NCI-H446 treated with DMSO at 0.1 percent for 48 hours (cell line): ENCODE data around the gene ZNF506.
"Not testable (repeated sequence)": the region's sequence is repeated elsewhere in the genome, so short reads cannot be mapped to it uniquely, and the experiment has no call there.

Experiments used
- DNase-seq: peaks from one replicate; lab custom pipeline; 2025; lab: John Stamatoyannopoulos, UW

The ZNF506 gene

DNA sequence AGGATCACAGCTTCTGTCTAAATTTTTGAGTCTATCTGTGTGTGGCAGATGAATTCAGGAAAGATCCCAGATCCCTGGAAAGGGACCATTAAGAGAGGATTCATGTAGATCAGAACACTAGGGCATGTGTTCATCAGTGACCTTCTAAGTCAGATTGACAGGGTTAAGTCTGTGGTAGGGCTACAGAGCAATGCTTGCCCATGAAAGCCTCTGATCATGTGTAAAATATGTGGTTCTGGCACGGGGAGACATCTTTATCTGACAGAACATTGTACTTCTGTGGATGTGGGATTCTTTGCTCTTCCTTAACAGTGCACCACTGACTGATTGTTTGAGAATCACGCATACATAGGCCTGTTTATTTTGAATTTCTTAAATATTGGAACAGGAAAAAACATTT lies 42.9 kb downstream of the ZNF506 start:
- DNase-seq = no peak

- DNase-seq = no peak
Observed at GRCh38 chr19:19777692-19778091, 43.9 kb downstream of the ZNF506 start.

DNA sequence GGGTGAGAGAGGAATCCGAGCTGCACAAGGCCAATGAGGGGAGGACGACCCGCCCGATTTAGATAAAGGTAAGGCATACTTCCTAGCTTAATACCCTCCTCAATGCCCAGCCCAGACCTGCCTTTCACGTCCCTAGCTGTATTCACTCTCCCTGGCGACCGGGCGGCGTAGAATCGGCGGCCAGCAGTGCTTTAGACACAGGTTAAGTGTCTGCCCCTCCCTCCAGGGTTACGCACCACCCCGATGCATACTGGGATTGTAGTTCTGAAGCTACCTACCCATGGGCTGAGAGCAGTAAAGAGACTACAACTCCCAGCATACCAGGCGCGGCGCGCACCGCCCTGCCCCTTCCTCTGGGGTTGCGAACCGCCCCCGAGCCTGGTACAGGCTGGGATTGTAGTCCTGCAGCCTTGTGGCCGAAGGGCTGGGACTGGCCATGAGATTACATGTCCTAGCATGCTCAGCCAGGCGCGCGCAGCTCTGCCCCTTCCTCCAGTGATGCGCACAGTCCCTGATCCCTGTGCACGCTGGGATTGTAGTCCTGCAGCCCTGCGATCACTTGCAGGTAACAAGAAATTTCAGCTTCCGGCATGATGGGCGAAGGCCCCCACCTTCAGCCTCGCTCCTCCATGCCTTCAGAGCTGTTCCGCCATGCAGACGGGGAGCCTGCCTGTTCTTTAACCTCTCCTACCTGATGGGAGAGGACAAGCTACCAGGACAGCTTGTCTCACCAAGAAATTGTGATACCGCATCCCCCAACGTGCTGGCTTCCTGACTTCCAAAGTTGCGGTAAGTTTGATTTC lies 45.1 kb downstream of the ZNF506 start:
- DNase-seq = peak; percentile 94

DNA sequence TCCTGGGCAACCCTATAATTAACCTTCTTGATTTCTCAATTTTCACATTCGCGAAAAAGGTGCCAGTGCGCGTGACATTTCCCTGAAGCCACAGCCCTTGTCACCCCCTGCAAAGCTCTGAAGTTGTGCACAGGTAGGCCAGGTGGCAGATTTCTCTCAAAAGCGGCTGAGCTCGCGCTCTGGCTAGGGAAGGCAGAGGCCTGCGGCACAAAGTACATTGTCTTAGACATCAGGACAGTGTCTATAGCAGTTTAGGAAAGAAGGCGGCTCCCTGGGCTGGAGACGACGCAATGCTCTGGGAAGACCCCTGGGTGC lies 45.7 kb downstream of the ZNF506 start:
- no peak for DNase-seq

- DNase-seq = no peak
Observed at GRCh38 chr19:19774354-19775033, 47.1 kb downstream of the ZNF506 start.

DNA sequence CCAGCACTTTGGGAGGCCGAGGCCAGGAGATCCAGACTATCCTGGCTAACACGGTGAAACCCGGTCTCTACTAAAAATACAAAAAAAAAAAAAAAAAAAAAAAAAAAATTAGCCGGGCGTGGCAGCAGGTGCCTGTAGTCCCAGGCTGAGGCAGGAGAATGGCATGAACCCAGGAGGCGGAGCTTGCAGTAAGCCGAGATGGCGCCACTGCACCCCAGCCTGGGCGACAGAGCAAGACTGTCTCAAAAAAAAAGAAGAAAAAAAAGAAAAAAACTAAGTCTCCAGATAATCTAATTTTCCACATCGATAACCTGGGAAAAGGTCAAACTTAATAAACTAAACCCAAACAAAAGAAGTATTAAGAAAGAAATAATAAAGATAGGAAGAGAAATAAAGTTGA lies 49.6 kb downstream of the ZNF506 start:
- not testable (repeated sequence) for DNase-seq

- DNase-seq = not testable (repeated sequence)
Observed at GRCh38 chr19:19769971-19770370, 51.6 kb downstream of the ZNF506 start.

GRCh38 chr19:19758164-19758563 lies 63.4 kb downstream of the ZNF506 start:
- no peak for DNase-seq

DNA sequence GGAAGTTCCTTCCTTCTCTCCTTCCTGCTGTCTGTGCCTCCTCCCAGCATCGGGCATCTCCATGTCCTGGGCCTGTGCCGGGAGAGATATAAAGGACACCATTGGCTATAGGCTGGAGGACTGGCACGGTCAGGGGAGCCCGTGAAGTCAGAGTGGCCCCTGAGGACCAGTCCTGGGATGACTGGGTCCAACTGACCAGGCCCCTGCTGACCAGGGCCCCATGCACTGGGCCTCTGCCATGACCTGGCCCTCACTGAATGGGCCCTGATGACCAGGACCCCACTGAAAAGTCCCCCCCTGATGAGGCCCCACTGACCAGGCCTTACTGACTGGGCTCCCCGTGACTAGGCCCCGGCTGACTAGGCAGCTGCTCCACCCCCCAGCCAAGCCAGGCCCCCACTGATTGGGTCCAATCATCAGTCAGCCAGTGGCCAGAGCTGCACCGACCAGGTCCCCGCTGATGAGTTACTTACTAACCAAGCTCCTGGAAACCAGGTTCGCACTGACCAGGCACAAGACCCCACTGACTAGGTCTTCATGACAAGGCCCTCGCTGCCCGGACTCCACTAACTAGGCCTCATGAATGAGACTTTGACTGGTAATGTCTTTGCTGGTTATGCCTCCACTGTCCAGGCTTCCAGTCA lies 68.7 kb downstream of the ZNF506 start:
- DNase-seq = no peak

DNA sequence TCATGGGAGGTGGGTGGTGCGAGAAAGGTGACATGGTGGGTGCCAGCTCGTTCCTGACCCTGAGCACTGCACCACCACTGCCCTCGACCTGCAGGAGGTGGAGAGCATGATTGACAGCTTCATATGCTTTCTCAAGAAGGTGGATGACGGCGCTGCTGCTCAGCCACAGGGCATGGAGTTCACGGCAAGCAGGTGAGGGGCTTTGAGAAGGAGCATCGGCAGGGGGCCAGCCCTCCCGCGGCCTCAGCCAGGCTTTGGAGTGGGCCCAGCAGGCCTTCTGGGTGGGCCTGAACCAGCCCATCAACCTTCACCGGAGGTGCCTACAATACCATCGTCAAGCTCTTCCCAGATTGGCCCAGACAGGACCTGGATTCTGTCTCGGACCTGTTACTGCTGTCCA lies 69.7 kb downstream of the ZNF506 start:
- DNase-seq = no peak

- DNase-seq = no peak
Observed at GRCh38 chr19:19750842-19751790, 70.4 kb downstream of the ZNF506 start.

GRCh38 chr19:19749908-19750841 lies 71.4 kb downstream of the ZNF506 start:
- no peak for DNase-seq

GRCh38 chr19:19749117-19749907 lies 72.2 kb downstream of the ZNF506 start:
- DNase-seq = no peak

- no peak for DNase-seq
Observed at GRCh38 chr19:19748249-19748938, 73.2 kb downstream of the ZNF506 start.

DNA sequence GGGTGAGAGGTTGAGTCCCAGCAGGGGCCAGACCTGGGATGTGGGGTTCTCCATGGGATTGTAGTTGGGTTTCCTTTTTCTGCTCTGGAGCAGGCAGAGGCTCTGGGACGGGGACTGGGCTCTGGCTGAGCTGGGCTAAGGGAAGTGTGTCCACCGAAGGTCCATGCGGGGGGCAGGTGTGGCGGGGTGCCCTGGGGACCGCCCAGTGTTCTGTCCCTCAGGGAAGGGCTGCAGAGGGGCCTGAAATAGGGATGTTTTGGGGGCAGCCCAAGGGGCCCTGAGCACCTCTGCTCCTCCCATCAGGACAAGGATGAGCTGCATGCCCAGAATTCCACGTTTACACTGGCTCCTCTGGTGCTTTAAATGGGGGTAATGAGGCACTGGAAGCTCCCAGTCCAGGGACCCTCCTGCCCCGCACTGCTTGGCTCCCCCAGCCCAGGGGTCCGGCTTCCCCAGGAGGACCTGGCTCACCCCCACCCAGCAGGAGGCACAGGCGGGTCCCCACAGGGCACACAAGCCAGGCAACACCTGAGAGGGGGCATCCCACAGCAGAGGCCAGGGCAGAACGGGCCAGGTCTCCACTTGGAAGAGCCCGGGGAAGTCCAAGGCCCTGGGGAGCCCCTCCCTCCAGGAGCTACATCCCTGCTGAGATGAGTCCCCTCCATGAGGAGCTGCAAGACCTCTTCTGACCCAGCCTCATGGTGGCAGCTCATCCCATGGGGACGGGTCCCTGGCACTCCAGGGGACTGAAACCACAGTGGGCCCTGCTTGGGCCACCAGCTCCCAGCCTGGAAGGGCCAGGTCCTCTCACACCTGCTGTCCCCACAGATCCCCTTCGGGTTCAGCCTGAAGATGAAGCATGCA lies 74.0 kb downstream of the ZNF506 start:
- DNase-seq = no peak

- DNase-seq = no peak
Observed at GRCh38 chr19:19746286-19747213, 75.0 kb downstream of the ZNF506 start.

GRCh38 chr19:19745496-19746285 lies 75.9 kb downstream of the ZNF506 start:
- DNase-seq = no peak
